Renal pelvis (tissue), 12 donors: ENCODE results near the gene GNAL. TPM values are rescaled to one million over a fixed set of nuclear protein-coding genes. Genes with fewer than 3 reads are reported as not detected.
"Not testable (repeated sequence)": the region's sequence is repeated elsewhere in the genome, so short reads cannot be mapped to it uniquely, and the experiment has no call there.

ENCODE experiments used
- DNase-seq: peaks from one replicate; pipeline ENCODE4 v3.0.0-alpha.2; 2013
- long read RNA-seq, 16 experiments: transcript quantifications; one replicate each; lab custom pipeline, GENCODE V29; 2026
- polyA plus RNA-seq, 3 donors: library from polyadenylated mRNA; unstranded; fragments of 120-200 nt; gene quantifications; one replicate each; pipeline ENCODE4 v1.2.1, GENCODE V29; 2013; ENCODE audit not compliant: insufficient read length in 3 of 3

The GNAL gene
- polyA plus RNA-seq, result 1 to 10 TPM; 3.7 to 5.8 (median 4.2) TPM
- long read RNA-seq, donor 1, result 0 reads
- long read RNA-seq, donor 2, result 0 reads
- long read RNA-seq, donor 3, partial matches to known transcripts, result 0 of 1 reads
- long read RNA-seq, donor 3, other reads (novel, unspliced or antisense), result 0 of 1 reads
- long read RNA-seq, donor 4, partial matches to known transcripts, result 0 of 1 reads
- long read RNA-seq, donor 4, other reads (novel, unspliced or antisense), result 0 of 1 reads
- long read RNA-seq, donor 5, result 0 reads
- long read RNA-seq, donor 6, partial matches to known transcripts, result 0 of 1 reads
- long read RNA-seq, donor 6, other reads (novel, unspliced or antisense), result 0 of 1 reads
- long read RNA-seq, donor 7, full-length matches to known transcripts, result 1 of 1 reads
- long read RNA-seq, donor 7, partial matches to known transcripts, result 0 of 1 reads
- long read RNA-seq, donor 7, other reads (novel, unspliced or antisense), result 0 of 1 reads
- long read RNA-seq, donor 8, partial matches to known transcripts, result 0 of 1 reads
- long read RNA-seq, donor 8, other reads (novel, unspliced or antisense), result 0 of 1 reads
- long read RNA-seq, donor 9, partial matches to known transcripts, result 0 of 6 reads
- long read RNA-seq, donor 9, other reads (novel, unspliced or antisense), result 6 of 6 reads
- long read RNA-seq, donor 10, partial matches to known transcripts, result 0 of 1 reads
- long read RNA-seq, donor 10, other reads (novel, unspliced or antisense), result 0 of 1 reads
- long read RNA-seq, donor 11, result 0 reads
- long read RNA-seq, donor 12, partial matches to known transcripts, result 6 of 7 reads
- long read RNA-seq, donor 12, other reads (novel, unspliced or antisense), result 0 of 7 reads
- long read RNA-seq, donor 13, partial matches to known transcripts, result 6 of 6 reads
- long read RNA-seq, donor 13, other reads (novel, unspliced or antisense), result 0 of 6 reads
- long read RNA-seq, donor 14, result 0 reads
- long read RNA-seq, donor 15, result 0 reads
- long read RNA-seq, donor 16, result 0 reads

DNA sequence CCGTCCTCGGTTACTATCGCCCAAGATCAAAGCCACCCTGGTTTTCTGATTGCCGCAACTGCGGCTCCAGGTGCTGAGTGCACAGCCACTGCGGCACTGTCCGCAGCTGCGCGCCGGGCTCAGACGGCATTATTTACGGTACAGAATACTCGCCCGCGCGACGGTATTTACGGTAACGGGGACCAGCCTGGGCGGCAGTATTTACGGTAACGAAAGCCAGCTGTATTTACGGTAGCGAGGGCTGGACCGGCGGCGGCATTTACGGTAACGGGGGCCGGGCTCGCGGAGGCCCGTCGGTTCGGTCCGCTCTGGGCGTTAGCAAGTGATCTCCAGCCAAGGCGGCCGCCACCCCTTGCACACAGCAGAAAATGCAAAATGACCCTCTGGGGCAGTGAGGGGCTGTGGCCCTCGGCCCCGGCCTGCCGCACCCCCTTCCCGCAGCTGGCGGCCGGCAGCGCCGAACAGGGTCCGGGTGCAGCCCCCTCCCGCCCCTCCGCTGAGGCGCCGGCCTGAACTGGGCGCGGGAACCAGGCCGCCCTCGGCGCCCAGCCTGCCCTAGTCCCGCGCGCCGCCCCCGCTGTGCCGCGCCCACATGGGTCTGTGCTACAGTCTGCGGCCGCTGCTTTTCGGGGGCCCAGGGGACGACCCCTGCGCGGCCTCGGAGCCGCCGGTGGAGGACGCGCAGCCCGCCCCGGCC lies at the start of gene GNAL:
Gene GNAL (plus strand): TSS at position 293 of the 697 bp plus-strand sequence. CDS start 300 bp downstream, at position 593.
- DNase-seq, result peak; percentile 84

GRCh38 chr18:11647310-11647709 lies 41.8 kb upstream of the GNAL start:
- not testable (repeated sequence) for DNase-seq

DNA sequence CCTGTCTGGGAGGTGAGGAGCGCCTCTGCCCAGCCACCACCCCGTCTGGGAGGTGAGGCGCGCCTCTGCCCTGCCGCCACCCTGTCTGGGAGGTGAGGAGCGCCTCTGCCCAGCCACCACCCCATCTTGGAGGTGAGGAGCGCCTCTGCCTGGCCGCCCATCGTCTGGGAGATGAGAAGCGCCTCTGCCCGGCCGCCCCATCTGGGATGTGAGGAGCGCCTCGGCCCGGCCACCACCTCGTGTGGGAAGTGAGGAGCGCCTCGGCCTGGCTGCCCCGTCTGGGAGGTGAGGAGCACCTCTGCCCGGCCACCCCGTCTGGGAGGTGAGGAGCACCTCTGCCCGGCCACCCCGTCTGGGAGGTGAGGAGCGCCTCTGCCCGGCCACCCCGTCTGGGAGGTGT lies 41.3 kb upstream of the GNAL start:
- DNase-seq, result not testable (repeated sequence)

- no peak for DNase-seq
These were observed 39.2 kb upstream of the GNAL start for GRCh38 chr18:11649839-11650238.

- no peak for DNase-seq
These were observed 37.2 kb upstream of the GNAL start for GRCh38 chr18:11651899-11652298.

DNA sequence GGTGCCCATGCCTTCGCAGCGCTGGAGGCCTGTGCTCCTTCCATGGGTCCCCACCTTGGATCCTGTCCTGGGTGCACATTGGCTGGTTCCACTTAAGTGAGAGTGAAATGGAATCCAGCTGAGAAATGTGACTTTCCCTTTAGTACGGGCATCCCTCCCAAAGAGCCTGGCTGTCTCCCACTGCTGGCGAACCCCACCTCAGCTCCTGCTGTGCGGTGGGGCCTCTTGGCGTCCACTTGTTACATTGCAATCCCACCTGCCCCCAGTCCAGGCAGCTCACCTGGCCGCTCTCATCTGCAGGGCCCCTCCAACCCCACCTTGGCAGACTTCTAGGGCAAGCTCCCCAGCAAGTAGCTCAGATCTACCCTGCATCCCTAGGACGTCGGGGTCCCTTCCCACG lies 35.5 kb upstream of the GNAL start:
- no peak for DNase-seq

GRCh38 chr18:11654736-11655605 lies 34.1 kb upstream of the GNAL start:
- peak; percentile 26 for DNase-seq

GRCh38 chr18:11655606-11655932 lies 33.5 kb upstream of the GNAL start:
- no peak for DNase-seq

GRCh38 chr18:11657152-11657551 lies 31.9 kb upstream of the GNAL start:
- DNase-seq, result no peak

- no peak for DNase-seq
These were observed 31.5 kb upstream of the GNAL start for GRCh38 chr18:11657554-11657953.

DNA sequence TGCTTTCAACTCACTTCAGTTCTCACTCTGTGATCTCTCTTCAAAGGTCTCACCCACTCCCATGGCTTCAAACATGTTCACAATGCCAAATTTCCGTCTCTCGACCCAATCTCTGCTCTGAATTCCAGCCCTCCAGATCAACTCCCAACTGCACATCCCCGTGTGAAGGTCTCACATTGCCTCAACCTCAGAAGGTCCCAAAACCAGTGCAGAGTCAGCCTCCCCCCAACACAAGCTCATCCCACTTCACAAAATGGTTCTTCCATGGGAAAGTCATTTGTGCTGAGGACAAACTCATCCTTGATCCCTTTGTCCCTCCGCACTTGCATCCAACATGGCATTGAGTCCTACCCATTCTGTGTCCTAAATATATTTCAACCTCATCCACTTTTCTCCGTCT lies 31.0 kb upstream of the GNAL start:
- no peak for DNase-seq

DNA sequence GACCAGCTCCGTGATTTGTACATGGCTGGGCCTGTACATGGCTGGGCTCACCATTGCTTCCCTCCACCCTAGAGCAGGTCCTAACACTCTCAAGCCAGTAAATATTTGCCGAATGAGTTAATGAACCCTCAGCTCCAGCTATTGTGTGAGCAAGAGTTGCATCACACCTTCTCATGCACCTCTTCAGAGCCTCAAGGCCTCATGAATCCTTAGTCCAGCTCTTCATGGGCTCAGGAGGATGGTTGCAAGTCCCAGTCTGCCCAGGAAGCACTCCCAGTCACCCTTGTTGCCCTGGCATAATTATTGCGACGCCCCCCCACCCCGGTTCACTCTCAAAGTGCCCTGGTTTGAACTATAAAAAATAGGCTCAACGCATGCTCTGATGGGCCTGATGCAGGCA lies 30.1 kb upstream of the GNAL start:
- DNase-seq, result no peak

DNA sequence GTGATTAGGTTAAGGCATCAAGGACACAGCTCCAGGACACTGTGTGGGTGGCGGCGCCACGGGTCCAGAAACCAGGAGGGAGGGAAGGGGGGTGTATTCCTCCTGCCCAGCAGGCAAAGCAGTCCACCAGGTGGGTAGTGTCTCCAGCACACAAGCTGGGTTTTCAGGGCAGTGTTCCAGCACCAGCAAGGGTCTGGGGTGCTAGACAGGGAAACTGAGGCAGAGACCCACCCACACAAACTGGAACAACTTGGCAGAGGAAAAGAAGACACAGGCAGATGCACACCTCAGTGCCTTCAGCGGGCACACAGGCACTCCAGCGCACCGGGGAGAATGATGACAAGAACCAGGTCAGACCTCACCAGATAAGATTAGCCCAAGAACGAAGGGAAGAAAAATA lies 28.4 kb upstream of the GNAL start:
- DNase-seq, result no peak

- no peak for DNase-seq
These were observed 27.6 kb upstream of the GNAL start for GRCh38 chr18:11661430-11661829.

DNA sequence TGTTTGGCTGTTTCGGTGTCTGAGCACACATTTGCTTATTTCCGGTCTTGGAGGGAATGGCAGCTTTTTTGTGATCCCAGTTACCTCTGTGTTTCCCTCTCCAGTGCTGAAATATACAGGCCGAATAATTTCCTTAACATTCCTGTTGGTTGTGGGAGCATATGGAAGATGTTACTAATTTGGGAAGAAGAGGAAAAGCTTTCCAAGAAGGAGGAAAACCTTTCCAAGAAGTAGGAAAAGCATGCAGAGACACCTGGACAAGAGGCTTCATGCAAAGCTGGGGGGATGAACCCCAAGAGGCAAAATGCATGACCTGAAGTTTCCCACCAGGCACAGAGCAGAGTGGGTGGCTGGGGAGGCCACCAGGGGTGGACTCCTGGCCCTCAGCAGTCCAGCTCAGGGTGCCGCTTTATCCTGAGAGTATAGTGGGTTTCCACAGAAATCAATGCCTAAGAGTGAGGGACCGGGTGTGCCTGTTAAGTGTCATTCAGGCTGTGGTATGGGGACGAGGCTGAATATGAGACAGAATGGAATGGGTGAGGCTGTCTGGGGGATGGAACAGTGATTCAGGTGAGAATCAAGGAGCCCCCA lies 25.5 kb upstream of the GNAL start:
- DNase-seq, result no peak

- no peak for DNase-seq
These were observed 24.8 kb upstream of the GNAL start for GRCh38 chr18:11664286-11664685.

- DNase-seq, result no peak
These were observed 23.9 kb upstream of the GNAL start for GRCh38 chr18:11665146-11665545.

DNA sequence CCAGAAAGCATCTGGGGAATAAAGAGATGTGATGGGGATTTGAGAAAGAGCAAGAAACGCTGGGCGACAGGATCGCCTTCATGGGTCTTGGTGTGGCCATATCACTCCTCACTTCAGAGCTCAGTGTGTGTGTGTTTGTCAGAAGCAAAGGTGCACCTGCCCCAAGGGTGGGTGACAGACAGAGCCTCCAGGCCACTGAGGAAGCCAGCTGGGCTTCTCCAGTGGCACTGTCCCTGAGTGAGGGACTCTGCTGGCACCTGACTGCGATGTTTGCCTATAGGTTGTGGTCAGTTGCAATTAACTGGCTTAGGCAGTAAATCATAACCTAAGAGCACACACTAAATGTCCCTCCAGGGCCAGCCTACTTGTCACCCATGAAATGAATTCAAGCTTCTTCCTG lies 23.5 kb upstream of the GNAL start:
- DNase-seq, result no peak

- DNase-seq, result no peak
These were observed 22.9 kb upstream of the GNAL start for GRCh38 chr18:11666176-11666575.

DNA sequence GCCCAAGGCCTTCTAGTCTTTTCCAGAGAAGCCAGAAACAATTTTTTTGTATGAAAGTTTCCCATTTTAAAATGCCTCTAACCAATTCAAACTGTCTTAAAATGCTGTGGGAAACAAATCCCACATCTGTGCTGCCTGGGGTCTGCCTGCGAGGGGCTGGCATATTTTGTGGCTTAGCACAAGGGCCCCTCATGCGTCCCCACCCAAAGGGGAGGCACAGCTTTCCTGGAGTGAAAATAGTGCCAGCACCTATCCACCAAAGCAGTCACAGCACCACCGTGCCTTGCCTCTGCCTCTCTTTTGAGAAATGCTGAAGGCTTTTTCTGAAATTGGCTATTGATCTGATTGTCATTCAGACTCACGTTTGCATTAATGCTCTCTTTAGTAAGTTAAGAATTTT lies 22.2 kb upstream of the GNAL start:
- DNase-seq, result no peak

DNA sequence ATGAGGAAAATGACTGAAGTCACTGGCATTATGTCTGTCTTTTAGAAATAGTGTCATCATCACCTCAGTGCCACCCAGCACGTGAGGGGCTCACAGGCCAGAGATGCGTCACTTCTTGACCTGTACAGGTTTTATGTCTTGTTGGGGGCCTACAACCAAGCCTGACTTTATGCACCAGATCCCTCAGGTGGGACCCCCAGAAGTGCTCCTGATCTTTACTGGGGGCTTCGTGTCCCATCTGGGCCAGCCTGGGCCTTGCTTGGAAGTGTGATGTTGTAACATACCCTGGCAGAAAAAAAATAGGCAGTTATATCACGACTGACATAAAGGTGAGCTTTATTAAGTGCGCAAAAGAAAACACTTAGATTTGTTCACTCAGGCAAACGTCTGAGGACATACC lies 21.5 kb upstream of the GNAL start:
- no peak for DNase-seq
